NCI-H2227 treated with DMSO at 0.1 percent for 48 hours (cell line): ENCODE data around the gene HBQ1.
"Not testable (repeated sequence)": the region's sequence is repeated elsewhere in the genome, so short reads cannot be mapped to it uniquely, and the experiment has no call there.

ENCODE experiments used
- DNase-seq: peaks from one replicate; lab custom pipeline; 2025; lab: John Stamatoyannopoulos, UW

The HBQ1 gene

DNA sequence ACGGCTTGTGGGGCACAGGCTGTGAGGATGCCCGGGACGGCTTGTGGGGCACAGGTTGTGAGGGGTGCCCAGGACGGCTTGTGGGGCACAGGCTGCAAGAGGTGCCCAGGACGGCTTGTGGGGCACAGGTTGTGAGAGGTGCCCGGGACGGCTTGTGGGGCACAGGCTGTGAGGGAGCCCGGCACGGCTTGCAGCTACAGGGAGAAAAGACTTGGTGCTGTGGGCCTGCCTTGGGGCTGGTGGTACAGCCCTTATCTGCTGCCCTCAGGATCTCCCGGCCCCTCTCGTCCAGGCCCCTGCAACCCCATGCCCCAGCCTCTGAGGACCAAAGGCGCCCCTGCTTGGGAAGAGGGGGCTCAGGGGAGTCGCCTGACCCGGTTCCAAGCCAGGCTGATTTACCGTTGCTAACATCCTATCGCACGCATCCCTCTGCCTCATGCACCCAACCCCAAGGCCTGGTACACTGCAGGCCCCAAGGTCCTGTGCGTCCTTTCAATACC, 19.5 kb upstream of the HBQ1 start:
- no peak for DNase-seq

DNA sequence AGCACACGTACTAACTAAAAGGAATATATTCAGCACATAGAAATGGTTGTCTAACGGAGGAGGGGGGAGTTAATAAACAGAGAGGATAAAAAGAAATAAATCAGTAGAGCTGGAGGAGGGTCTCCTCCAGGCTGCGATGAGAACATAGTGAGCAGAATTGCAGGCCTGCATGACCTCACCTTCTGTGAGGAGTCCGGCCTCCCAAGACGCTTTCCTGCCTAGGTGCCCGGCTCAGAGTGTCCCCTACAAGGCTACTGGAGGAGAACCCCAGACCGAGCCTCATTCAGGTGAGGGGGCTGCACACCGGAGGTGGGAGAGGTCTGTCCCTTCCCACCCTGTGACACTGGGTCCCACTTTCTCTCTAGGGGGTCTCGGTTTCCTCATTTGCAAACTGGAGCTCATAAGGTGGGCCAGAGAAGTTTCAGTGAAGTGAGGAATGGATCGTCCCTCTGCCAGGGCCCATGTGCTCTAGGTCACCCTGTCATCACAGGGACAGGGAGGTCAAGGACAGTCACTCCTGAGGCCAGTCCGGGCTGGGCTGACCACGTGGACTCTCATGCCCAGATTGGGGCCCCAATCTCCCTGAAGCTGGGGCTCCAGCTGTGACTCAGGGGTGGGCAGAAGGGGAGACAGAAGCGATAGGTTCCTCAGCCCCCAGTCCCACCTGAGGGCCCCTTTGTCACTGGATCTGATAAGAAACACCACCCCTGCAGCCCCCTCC, 17.8 kb upstream of the HBQ1 start:
- DNase-seq: no peak

DNA sequence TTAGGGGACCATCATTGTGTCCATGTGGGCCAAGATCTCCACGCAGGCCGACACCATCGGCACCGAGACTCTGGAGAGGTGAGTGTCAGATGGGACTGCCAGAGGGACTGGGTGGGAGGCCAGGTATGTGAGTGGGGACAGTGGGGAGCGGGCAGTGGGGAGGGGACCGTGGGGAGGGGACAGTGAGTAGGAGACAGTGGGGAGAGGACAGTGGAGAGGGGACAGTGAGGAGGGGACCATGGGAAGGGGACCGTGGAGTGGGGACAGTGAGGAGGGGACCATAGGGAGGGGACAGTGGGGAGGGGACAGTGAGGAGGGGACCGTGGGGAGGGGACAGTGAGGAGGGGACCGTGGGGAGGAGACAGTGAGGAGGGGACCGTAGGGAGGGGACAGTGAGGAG, 17.1 kb upstream of the HBQ1 start:
- not testable (repeated sequence) for DNase-seq

DNA sequence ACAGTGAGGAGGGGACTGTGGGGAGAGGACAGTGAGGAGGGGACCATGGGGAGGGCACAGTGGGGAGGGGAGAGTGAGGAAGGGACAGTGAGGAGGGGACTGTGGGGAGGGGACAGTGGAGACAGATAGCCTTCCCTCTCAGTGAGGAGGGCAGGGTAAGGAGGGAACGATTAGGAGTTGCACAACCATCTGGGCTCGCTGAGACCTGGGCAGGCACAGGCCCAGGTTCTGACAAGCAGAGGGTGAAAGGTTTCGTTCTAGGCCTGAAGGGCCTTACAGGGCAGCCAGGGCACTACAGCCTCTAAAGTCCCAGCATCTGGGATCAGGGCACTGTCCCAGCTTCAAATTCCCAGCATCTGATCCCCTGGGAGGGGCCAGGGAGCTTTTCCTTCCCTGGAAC, 16.6 kb upstream of the HBQ1 start:
- not testable (repeated sequence) for DNase-seq

DNA sequence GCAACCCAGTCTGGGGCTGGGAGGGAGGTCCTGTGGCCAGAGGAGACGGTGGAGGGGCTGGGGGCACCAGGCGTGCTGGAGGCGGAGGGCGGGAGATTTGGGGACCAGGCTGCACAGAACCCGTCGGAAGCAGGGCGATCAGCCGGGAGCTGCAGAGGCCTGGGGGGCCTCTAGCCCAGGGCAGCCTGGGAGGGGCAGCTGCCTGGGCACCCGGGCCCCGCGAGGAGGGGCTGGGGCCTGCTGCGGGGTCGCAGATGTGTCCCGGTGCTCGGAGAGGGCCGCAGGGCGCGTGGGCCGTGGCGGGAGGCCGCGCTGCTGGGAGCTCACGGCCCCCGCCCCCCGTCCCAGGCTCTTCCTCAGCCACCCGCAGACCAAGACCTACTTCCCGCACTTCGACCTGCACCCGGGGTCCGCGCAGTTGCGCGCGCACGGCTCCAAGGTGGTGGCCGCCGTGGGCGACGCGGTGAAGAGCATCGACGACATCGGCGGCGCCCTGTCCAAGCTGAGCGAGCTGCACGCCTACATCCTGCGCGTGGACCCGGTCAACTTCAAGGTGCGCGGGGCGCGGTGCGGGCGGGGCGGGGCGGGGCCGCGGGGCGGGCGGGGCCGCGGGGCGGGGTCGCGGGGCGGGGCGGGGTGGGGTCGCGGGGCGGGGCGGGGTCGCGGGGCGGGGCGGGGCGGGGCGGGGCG, 16.0 kb upstream of the HBQ1 start:
- DNase-seq: not testable (repeated sequence)

DNA sequence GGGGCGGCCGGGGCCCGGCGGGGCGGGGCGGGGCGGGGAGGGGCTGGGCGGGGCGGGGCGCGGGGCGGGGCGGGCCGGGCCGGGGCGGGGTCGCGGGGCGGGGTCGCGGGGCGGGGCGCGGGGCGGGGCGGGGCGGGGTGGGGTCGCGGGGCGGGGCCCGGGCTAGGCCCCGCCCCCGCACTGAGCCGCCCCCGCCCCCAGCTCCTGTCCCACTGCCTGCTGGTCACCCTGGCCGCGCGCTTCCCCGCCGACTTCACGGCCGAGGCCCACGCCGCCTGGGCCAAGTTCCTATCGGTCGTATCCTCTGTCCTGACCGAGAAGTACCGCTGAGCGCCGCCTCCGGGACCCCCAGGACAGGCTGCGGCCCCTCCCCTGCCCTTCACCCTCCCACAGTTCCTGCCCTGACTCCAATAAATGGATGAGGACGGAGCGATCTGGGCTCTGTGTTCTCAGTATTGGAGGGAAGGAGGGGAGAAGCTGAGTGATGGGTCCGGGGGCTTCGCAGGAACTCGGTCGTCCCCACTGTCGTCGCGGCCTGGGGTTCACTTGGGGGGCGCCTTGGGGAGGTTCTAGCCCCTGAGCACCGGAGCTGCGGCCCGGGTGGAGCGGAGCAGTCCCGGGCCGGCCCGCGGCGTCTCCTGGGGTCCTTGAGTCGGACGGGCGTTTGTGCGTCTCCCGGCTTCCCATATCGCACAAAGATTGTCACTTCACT, 15.3 kb upstream of the HBQ1 start:
- DNase-seq: no peak

DNA sequence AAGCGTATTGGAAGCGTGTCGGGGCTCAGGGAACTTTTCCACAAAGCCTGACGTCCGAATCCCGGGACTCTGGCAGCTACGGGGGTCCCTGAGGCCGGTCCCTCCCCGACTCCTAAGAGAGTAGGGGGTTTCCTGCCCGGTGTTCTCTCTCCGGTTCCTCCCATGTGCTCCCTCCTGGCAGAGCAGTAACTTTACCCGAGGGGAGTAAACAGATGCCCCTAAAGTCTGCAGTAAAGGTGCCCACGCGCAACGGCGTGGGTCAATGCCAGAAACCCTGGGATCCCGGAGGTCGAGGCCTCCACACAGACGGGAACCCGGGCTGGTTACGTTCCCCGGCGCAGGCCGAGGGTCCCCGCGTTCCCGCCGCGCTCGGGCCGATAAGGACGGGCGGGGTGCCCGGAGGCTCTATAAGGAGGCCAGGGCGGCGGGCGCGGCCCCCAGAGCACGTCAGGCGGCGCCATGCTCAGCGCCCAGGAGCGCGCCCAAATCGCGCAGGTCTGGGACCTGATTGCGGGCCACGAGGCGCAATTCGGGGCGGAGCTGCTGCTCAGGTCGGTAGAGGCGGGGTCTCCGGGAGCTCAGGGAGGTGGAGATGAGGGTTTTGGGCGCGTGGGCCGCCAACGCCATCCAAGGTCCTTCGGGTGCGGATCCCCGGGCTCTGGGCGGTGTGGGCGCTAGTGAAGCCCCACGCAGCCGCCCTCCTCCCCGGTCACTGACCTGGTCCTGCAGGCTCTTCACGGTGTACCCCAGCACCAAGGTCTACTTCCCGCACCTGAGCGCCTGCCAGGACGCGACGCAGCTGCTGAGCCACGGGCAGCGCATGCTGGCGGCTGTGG, 14.5 kb upstream of the HBQ1 start, which contains the start of gene HBM:
Gene HBM (plus strand): TSS at position 440 of the 836 bp plus-strand sequence. CDS start 20 bp downstream, at position 460.
- no peak for DNase-seq

DNA sequence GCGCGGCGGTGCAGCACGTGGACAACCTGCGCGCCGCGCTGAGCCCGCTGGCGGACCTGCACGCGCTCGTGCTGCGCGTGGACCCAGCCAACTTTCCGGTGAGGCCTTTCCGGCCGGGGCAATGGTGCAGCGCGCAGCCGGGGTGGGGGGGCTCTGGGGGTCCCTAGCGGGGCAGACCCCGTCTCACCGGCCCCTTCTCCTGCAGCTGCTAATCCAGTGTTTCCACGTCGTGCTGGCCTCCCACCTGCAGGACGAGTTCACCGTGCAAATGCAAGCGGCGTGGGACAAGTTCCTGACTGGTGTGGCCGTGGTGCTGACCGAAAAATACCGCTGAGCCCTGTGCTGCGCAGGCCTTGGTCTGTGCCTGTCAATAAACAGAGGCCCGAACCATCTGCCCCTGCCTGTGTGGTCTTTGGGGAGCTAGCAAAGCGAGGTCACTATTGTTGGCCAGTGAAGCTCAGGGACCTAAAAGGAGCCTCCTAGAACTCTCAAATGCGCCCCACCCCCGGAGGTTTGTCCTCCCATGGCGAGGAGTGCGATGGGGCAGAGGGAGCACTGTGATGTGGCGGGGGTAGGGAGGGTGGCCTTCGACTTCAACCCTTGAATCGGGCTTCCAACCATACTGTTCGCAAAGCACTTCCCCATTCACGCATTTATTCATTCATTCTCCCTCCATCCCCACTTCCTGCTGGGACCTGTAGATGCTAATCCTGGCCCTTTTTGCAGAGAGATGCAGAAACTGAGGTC, 13.7 kb upstream of the HBQ1 start:
- no peak for DNase-seq

DNA sequence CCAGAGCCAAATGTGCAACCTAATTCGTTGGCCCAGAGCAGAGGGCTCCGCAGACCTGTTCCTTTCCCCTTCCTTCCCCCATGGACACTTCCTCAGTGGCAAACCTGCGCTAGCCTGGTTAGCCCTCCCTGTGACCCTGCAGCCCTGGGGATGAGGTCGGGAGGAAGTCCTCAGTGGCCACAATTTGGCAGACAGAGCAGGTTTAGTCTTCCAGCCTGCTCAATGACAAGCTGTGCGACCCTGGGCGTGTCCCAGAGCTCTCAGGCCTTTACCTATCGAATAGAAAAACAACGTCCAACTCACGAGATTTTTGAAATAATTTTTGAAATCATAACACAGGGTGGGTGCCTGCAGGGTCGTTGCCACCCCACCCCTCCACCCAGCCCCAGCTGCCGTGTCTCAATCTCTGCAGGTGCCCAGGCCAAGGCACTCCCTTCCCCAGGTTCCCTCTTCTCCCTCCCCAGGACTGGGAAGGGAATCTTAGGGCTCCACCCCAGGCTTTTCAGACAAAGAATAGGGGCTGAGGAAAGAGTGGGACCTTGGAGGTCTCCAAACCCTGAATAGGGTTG, 13.1 kb upstream of the HBQ1 start:
- DNase-seq: no peak

DNA sequence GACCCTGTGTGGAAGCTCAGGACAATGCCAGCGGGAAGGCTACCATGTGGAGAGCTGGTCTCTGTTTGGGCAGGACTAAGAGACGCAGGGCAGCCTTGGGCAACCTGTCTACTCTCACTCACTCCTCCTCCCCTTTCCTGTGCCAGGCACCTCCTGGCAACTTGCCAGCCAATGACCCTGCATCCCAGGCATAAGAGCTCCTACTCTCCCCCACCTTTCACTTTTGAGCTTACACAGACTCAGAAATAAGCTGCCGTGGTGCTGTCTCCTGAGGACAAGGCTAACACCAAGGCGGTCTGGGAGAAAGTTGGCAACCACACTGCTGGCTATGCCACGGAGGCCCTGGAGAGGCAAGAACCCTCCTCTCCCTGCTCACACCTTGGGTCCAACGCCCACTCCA, 11.8 kb upstream of the HBQ1 start:
- no peak for DNase-seq

DNA sequence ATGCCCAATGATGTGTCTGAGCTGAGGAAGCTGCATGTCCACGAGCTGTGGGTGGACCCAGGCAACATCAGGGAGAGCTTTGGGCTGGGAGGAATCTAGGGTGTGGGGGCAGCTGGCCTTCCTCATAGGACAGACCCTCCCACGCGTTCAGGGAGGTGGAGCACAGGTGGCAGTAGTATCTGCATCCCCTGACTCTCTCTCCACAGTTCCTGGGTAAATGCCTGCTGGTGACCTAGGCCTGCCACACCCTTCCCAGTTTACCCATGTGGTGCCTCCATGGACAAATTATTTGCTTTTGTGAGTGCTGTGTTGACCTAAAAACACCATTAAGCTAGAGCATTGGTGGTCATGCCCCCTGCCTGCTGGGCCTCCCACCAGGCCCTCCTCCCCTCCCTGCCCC, 11.2 kb upstream of the HBQ1 start:
- no peak for DNase-seq

DNA sequence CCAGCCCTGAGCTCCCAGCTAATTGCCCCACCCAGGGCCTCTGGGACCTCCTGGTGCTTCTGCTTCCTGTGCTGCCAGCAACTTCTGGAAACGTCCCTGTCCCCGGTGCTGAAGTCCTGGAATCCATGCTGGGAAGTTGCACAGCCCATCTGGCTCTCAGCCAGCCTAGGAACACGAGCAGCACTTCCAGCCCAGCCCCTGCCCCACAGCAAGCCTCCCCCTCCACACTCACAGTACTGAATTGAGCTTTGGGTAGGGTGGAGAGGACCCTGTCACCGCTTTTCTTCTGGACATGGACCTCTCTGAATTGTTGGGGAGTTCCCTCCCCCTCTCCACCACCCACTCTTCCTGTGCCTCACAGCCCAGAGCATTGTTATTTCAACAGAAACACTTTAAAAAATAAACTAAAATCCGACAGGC, 10.2 kb upstream of the HBQ1 start:
- DNase-seq: not testable (repeated sequence)

DNA sequence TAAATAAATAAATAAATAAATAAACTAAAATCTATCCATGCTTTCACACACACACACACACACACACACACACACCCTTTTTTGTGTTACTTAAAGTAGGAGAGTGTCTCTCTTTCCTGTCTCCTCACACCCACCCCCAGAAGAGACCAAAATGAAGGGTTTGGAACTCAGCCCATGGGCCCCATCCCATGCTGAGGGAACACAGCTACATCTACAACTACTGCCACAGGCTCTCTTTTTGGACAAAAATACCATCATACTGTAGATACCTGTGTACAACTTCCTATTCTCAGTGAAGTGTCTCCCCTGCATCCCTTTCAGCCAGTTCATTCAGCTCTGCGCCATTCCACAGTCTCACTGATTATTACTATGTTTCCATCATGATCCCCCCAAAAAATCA, 9.5 kb upstream of the HBQ1 start:
- no peak for DNase-seq

DNA sequence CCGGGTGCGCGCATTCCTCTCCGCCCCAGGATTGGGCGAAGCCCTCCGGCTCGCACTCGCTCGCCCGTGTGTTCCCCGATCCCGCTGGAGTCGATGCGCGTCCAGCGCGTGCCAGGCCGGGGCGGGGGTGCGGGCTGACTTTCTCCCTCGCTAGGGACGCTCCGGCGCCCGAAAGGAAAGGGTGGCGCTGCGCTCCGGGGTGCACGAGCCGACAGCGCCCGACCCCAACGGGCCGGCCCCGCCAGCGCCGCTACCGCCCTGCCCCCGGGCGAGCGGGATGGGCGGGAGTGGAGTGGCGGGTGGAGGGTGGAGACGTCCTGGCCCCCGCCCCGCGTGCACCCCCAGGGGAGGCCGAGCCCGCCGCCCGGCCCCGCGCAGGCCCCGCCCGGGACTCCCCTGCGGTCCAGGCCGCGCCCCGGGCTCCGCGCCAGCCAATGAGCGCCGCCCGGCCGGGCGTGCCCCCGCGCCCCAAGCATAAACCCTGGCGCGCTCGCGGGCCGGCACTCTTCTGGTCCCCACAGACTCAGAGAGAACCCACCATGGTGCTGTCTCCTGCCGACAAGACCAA, 7.8 kb upstream of the HBQ1 start, which contains the start of gene HBA2:
Gene HBA2 (plus strand): TSS at position 503 of the 568 bp plus-strand sequence. CDS start 37 bp downstream, at position 540.
- DNase-seq: not testable (repeated sequence)

DNA sequence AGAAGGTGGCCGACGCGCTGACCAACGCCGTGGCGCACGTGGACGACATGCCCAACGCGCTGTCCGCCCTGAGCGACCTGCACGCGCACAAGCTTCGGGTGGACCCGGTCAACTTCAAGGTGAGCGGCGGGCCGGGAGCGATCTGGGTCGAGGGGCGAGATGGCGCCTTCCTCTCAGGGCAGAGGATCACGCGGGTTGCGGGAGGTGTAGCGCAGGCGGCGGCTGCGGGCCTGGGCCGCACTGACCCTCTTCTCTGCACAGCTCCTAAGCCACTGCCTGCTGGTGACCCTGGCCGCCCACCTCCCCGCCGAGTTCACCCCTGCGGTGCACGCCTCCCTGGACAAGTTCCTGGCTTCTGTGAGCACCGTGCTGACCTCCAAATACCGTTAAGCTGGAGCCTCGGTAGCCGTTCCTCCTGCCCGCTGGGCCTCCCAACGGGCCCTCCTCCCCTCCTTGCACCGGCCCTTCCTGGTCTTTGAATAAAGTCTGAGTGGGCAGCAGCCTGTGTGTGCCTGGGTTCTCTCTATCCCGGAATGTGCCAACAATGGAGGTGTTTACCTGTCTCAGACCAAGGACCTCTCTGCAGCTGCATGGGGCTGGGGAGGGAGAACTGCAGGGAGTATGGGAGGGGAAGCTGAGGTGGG, 6.9 kb upstream of the HBQ1 start:
- not testable (repeated sequence) for DNase-seq

DNA sequence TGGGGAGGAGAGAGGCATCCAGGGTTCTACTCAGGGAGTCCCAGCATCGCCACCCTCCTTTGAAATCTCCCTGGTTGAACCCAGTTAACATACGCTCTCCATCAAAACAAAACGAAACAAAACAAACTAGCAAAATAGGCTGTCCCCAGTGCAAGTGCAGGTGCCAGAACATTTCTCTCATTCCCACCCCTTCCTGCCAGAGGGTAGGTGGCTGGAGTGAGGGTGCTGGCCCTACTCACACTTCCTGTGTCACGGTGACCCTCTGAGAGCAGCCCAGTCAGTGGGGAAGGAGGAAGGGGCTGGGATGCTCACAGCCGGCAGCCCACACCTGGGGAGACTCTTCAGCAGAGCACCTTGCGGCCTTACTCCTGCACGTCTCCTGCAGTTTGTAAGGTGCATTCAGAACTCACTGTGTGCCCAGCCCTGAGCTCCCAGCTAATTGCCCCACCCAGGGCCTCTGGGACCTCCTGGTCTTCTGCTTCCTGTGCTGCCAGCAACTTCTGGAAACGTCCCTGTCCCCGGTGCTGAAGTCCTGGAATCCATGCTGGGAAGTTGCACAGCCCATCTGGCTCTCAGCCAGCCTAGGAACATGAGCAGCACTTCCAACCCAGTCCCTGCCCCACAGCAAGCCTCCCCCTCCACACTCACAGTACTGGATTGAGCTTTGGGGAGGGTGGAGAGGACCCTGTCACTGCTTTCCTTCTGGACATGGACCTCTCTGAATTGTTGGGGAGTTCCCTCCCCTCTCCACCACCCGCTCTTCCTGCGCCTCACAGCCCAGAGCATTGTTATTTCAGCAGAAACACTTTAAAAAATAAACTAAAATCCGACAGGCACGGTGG, 6.1 kb upstream of the HBQ1 start:
- not testable (repeated sequence) for DNase-seq

DNA sequence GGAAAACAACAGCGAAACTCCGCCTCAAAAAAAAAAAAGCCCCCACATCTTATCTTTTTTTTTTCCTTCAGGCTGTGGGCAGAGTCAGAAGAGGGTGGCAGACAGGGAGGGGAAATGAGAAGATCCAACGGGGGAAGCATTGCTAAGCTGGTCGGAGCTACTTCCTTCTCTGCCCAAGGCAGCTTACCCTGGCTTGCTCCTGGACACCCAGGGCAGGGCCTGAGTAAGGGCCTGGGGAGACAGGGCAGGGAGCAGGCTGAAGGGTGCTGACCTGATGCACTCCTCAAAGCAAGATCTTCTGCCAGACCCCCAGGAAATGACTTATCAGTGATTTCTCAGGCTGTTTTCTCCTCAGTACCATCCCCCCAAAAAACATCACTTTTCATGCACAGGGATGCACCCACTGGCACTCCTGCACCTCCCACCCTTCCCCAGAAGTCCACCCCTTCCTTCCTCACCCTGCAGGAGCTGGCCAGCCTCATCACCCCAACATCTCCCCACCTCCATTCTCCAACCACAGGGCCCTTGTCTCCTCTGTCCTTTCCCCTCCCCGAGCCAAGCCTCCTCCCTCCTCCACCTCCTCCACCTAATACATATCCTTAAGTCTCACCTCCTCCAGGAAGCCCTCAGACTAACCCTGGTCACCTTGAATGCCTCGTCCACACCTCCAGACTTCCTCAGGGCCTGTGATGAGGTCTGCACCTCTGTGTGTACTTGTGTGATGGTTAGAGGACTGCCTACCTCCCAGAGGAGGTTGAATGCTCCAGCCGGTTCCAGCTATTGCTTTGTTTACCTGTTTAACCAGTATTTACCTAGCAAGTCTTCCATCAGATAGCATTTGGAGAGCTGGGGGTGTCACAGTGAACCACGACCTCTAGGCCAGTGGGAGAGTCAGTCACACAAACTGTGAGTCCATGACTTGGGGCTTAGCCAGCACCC, 5.0 kb upstream of the HBQ1 start:
- no peak for DNase-seq

DNA sequence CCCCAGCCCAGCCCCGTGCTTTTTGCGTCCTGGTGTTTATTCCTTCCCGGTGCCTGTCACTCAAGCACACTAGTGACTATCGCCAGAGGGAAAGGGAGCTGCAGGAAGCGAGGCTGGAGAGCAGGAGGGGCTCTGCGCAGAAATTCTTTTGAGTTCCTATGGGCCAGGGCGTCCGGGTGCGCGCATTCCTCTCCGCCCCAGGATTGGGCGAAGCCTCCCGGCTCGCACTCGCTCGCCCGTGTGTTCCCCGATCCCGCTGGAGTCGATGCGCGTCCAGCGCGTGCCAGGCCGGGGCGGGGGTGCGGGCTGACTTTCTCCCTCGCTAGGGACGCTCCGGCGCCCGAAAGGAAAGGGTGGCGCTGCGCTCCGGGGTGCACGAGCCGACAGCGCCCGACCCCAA, 4.3 kb upstream of the HBQ1 start:
- not testable (repeated sequence) for DNase-seq
